ENCODE data around the gene TMEM182.
A peak's percentile ranks its signal among the peaks of the same experiment; 100 is the strongest.

TMEM182 gene

GRCh38 chr2:102801858-102802699 lies 40.2 kb downstream of the TMEM182 start:
- peaks cover 12% of the 10 kb centered on the region in 2 experiments for H3K36me3 ChIP-seq (ENCODE audit: control insufficient read depth in 1 of 2, insufficient read depth in 2 of 2, low read length in 2 of 2)
- no peak for DNase-seq
- no peak overlapping the region for H3K14ac ChIP-seq (ENCODE audit: low read length)
- no peak overlapping the region for H3K4me2 ChIP-seq (ENCODE audit: low read length)
- no peak overlapping the region for H4K8ac ChIP-seq (ENCODE audit: low read depth, low read length)
- H3K79me2 ChIP-seq (ENCODE audit: control insufficient read depth, insufficient read depth, low read length, poor library complexity), result no peaks in the 10 kb centered on the region
- H3K4me1 ChIP-seq (ENCODE audit: control insufficient read depth in 1 of 2, insufficient read depth in 2 of 2, low read length in 2 of 2), result no peaks in the 10 kb centered on the region
- no peak overlapping the region for H3K4me3 ChIP-seq (ENCODE audit: low read depth, low read length)
- H3K9ac ChIP-seq (ENCODE audit: low read length), result no peak overlapping the region
- no peak overlapping the region for H3K23ac ChIP-seq (ENCODE audit: low read length)
- H2BK12ac ChIP-seq (ENCODE audit: low read length), result no peak overlapping the region
- H3K27ac ChIP-seq (ENCODE audit: low read depth, low read length), result no peak overlapping the region
- no peak overlapping the region for H4K91ac ChIP-seq (ENCODE audit: low read depth, low read length)
- no peak overlapping the region for H2AFZ ChIP-seq (ENCODE audit: insufficient read depth, low read length, poor library complexity)
- no peak overlapping the region for H3K4ac ChIP-seq (ENCODE audit: low read depth, low read length)
- H3K18ac ChIP-seq (ENCODE audit: low read length), result no peak overlapping the region
- H3K27me3 ChIP-seq (ENCODE audit: insufficient read depth, low read length), result no peaks in the 10 kb centered on the region
- peaks cover 10% of the 10 kb centered on the region for H3K9me3 ChIP-seq (ENCODE audit: insufficient read depth, low read depth, low read length)
- no CpG with 5 or more reads among the region's 11 CpGs for WGBS (ENCODE audit: extremely low coverage, insufficient coverage, insufficient read length)
- H2BK120ac ChIP-seq (ENCODE audit: insufficient read depth, low read length, poor library complexity), result no peak overlapping the region
- H2AK5ac ChIP-seq (ENCODE audit: low read length), result no peak overlapping the region
- H2BK5ac ChIP-seq (ENCODE audit: low read depth, low read length, poor library complexity), result no peak overlapping the region
- H3K79me1 ChIP-seq (ENCODE audit: low read length), result no peaks in the 10 kb centered on the region
- no peak overlapping the region for H4K12ac ChIP-seq (ENCODE audit: low read depth, low read length)

- Histone ChIP-seq H3K27me3 (ENCODE audit: insufficient read depth, low read length) (no peaks in the 10 kb centered on the region), H4K8ac (ENCODE audit: low read depth, low read length) (no peak overlapping the region), H2AFZ (ENCODE audit: insufficient read depth, low read length, poor library complexity) (no peak overlapping the region), H3K23ac (ENCODE audit: low read length) (no peak overlapping the region), H3K4ac (ENCODE audit: low read depth, low read length) (no peak overlapping the region), H3K9ac (ENCODE audit: low read length) (no peak overlapping the region), H3K9me3 (ENCODE audit: insufficient read depth, low read depth, low read length) (peaks cover 10% of the 10 kb centered on the region), H3K79me1 (ENCODE audit: low read length) (no peaks in the 10 kb centered on the region), H2BK120ac (ENCODE audit: insufficient read depth, low read length, poor library complexity) (no peak overlapping the region), H3K79me2 (ENCODE audit: control insufficient read depth, insufficient read depth, low read length, poor library complexity) (no peaks in the 10 kb centered on the region), H3K18ac (ENCODE audit: low read length) (no peak overlapping the region), H3K14ac (ENCODE audit: low read length) (no peak overlapping the region), H2AK5ac (ENCODE audit: low read length) (no peak overlapping the region), H3K4me2 (ENCODE audit: low read length) (no peak overlapping the region), H3K36me3 (ENCODE audit: control insufficient read depth in 1 of 2, insufficient read depth in 2 of 2, low read length in 2 of 2) (peaks cover 10 to 12% of the 10 kb centered on the region in 2 experiments), H4K12ac (ENCODE audit: low read depth, low read length) (no peak overlapping the region), H2BK5ac (ENCODE audit: low read depth, low read length, poor library complexity) (no peak overlapping the region), H3K4me3 (ENCODE audit: low read depth, low read length) (peak overlapping the region; percentile 13), H3K4me1 (ENCODE audit: control insufficient read depth in 1 of 2, insufficient read depth in 2 of 2, low read length in 2 of 2) (no peaks in the 10 kb centered on the region), H3K27ac (ENCODE audit: low read depth, low read length) (no peak overlapping the region), H4K91ac (ENCODE audit: low read depth, low read length) (no peak overlapping the region), H2BK12ac (ENCODE audit: low read length) (no peak overlapping the region)
- WGBS (ENCODE audit: extremely low coverage, insufficient coverage, insufficient read length), result no CpG with 5 or more reads among the region's 13 CpGs
- no peak for DNase-seq
Measured at GRCh38 chr2:102803041-102803896, 41.4 kb downstream of the TMEM182 start.

- no peaks in the 10 kb centered on the region for H3K4me1 ChIP-seq (ENCODE audit: control insufficient read depth in 1 of 2, insufficient read depth in 2 of 2, low read length in 2 of 2)
- H2BK5ac ChIP-seq (ENCODE audit: low read depth, low read length, poor library complexity), result no peak overlapping the region
- no peak overlapping the region for H2BK12ac ChIP-seq (ENCODE audit: low read length)
- peaks cover 8 to 12% of the 10 kb centered on the region in 2 experiments for H3K36me3 ChIP-seq (ENCODE audit: control insufficient read depth in 1 of 2, insufficient read depth in 2 of 2, low read length in 2 of 2)
- H3K9ac ChIP-seq (ENCODE audit: low read length), result no peak overlapping the region
- H4K12ac ChIP-seq (ENCODE audit: low read depth, low read length), result no peak overlapping the region
- no peaks in the 10 kb centered on the region for H3K27me3 ChIP-seq (ENCODE audit: insufficient read depth, low read length)
- no peak overlapping the region for H3K4me2 ChIP-seq (ENCODE audit: low read length)
- peaks cover 10% of the 10 kb centered on the region for H3K9me3 ChIP-seq (ENCODE audit: insufficient read depth, low read depth, low read length)
- no peak overlapping the region for H4K91ac ChIP-seq (ENCODE audit: low read depth, low read length)
- DNase-seq, result no peak
- H3K4ac ChIP-seq (ENCODE audit: low read depth, low read length), result no peak overlapping the region
- H4K8ac ChIP-seq (ENCODE audit: low read depth, low read length), result no peak overlapping the region
- H3K4me3 ChIP-seq (ENCODE audit: low read depth, low read length), result peak overlapping the region; percentile 13
- H2AFZ ChIP-seq (ENCODE audit: insufficient read depth, low read length, poor library complexity), result no peak overlapping the region
- H3K79me1 ChIP-seq (ENCODE audit: low read length), result no peaks in the 10 kb centered on the region
- no peak overlapping the region for H2AK5ac ChIP-seq (ENCODE audit: low read length)
- H3K14ac ChIP-seq (ENCODE audit: low read length), result no peak overlapping the region
- H3K18ac ChIP-seq (ENCODE audit: low read length), result no peak overlapping the region
- H2BK120ac ChIP-seq (ENCODE audit: insufficient read depth, low read length, poor library complexity), result no peak overlapping the region
- no peaks in the 10 kb centered on the region for H3K79me2 ChIP-seq (ENCODE audit: control insufficient read depth, insufficient read depth, low read length, poor library complexity)
- no peak overlapping the region for H3K23ac ChIP-seq (ENCODE audit: low read length)
- no CpG with 5 or more reads among the region's 5 CpGs for WGBS (ENCODE audit: extremely low coverage, insufficient coverage, insufficient read length)
- no peak overlapping the region for H3K27ac ChIP-seq (ENCODE audit: low read depth, low read length)
Measured at GRCh38 chr2:102803897-102804217, 42.0 kb downstream of the TMEM182 start.

- no peak overlapping the region for H2BK5ac ChIP-seq (ENCODE audit: low read depth, low read length, poor library complexity)
- peaks cover 8% of the 10 kb centered on the region for H3K9me3 ChIP-seq (ENCODE audit: insufficient read depth, low read depth, low read length)
- H2AK5ac ChIP-seq (ENCODE audit: low read length), result no peak overlapping the region
- H3K14ac ChIP-seq (ENCODE audit: low read length), result no peak overlapping the region
- no peak overlapping the region for H3K4me2 ChIP-seq (ENCODE audit: low read length)
- H3K27ac ChIP-seq (ENCODE audit: low read depth, low read length), result no peak overlapping the region
- no peak overlapping the region for H2AFZ ChIP-seq (ENCODE audit: insufficient read depth, low read length, poor library complexity)
- no peak overlapping the region for H4K12ac ChIP-seq (ENCODE audit: low read depth, low read length)
- no peak overlapping the region for H4K91ac ChIP-seq (ENCODE audit: low read depth, low read length)
- H3K18ac ChIP-seq (ENCODE audit: low read length), result no peak overlapping the region
- H3K23ac ChIP-seq (ENCODE audit: low read length), result no peak overlapping the region
- no peak overlapping the region for H3K4ac ChIP-seq (ENCODE audit: low read depth, low read length)
- WGBS (ENCODE audit: extremely low coverage, insufficient coverage, insufficient read length), result no CpG with 5 or more reads among the region's 9 CpGs
- H3K4me3 ChIP-seq (ENCODE audit: low read depth, low read length), result no peak overlapping the region
- DNase-seq, result peak; percentile 56 to 85
- no peaks in the 10 kb centered on the region for H3K79me2 ChIP-seq (ENCODE audit: control insufficient read depth, insufficient read depth, low read length, poor library complexity)
- H3K27me3 ChIP-seq (ENCODE audit: insufficient read depth, low read length), result no peaks in the 10 kb centered on the region
- no peak overlapping the region for H3K9ac ChIP-seq (ENCODE audit: low read length)
- H2BK12ac ChIP-seq (ENCODE audit: low read length), result no peak overlapping the region
- no peak overlapping the region for H4K8ac ChIP-seq (ENCODE audit: low read depth, low read length)
- H3K4me1 ChIP-seq (ENCODE audit: control insufficient read depth in 1 of 2, insufficient read depth in 2 of 2, low read length in 2 of 2), result no peaks in the 10 kb centered on the region
- no peaks in the 10 kb centered on the region for H3K79me1 ChIP-seq (ENCODE audit: low read length)
- peaks cover 4 to 7% of the 10 kb centered on the region in 2 experiments for H3K36me3 ChIP-seq (ENCODE audit: control insufficient read depth in 1 of 2, insufficient read depth in 2 of 2, low read length in 2 of 2)
- H2BK120ac ChIP-seq (ENCODE audit: insufficient read depth, low read length, poor library complexity), result no peak overlapping the region
Measured at GRCh38 chr2:102806250-102806837, 44.5 kb downstream of the TMEM182 start.

Measured in trophoblast cell (in vitro differentiated cells and primary cell).